ENCODE measurements around the gene BCAP29.
"Not testable (repeated sequence)": the region's sequence is repeated elsewhere in the genome, so short reads cannot be mapped to it uniquely, and the experiment has no call there.

BCAP29 gene

DNA sequence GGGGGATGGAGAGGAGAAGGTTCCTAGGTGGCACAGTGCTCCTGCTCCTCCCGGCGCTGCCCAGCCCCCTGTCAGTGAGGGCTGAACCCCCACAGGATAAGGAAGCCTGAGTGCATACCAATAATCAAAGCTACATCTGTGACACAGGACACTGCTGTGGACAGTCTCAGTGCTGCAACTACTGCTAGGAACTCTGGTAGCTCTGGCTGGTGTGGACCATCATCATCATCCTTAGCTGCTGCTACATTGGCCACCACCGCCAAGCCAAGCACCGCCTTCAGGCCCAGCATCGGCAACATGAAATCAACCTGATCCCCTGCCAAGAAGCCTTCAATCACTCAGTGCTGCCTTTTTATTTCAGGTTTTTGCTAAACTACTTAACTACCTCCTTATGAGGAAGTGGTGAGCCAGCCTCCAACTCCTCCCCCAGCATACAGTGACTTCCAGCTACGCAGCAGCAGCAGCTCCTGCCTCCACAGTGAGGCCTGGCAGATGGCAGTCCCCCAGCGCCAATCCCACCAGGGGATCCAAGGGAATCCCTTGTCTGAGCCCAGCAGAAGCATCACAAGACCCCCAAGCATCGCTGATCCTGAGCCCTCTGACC lies 48.5 kb downstream of the BCAP29 start:
- peak; percentile 81 for DNase-seq

DNA sequence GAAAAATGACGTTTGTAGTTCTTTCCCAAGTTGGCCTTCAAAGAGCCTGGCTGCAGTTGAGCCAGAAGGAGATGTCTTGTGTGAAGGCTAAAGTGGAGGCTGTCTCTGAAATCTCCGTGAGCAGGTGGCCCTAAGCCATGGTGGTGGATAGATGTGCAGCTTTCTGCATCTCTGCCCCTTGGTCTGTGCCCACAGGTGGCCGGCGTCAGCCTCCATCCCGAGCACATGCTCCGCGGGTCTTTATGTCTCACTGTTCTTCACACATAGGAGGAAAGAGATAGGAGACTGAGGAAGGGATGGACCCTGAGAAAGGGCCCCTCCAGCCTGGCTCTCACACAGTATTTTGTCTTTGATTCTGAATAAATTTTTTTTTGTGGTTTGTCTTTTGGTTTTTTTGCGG lies 50.3 kb downstream of the BCAP29 start:
- no peak for DNase-seq

DNA sequence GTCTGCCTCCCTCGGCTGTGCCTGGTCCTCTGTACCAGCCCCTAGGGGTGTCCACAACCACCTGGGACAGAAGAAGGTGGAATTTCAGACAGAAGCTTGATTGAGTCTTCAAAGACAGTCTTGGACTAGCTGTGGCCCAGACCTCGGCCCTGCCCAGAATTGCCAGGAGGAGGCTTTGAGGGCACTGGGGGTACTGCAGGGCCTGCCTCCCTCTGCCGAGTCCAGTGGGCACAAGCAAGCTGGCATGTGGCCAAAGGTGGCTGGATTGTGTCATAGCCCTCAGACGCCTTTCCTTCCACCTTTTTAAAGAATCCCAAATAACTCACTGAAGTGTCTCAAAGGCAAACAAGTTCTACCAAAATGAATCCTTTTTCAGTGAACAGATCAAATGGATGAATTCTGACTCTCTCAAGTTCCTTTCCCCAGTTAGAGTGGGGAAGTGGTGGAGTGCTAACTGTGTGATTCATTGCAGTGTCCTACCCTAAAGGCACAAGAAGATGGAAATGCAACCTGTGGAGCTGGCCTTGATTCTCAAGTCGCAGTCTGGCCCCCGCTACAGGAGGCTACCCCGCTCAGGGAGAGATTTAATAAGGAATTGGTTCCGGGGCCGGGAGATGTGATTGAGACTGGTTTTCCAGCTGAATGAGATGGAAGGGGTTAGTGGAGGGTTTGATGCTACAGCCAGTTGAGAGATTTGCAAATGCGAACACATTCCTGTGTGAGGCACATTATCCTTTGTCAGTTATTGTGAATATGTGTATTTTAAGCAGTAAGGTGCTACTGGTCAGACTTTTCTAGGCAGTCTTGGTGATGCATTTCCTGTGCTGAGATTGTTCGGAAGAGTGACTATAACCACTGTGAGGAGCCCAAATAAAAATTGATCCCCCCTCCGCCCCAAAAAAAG lies 51.8 kb downstream of the BCAP29 start:
- DNase-seq, result no peak

DNA sequence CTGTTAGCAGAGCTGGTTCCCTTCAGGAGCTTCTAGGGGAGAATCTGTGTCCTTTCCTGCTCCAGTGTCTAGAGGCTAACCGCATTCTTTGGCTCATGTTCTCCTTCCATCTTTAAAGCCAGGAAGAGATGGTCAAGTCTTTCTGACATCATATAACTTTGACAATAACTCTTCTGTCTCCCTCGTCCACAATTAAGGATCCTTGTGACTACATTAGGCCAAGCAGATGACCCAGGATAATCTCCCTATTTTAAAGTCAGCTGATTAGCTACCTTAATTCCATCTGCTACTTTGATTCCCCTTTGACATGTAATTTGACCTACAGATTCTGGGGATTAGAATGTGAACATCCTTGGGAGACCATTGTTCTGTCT lies 52.4 kb downstream of the BCAP29 start:
- no peak for DNase-seq

DNA sequence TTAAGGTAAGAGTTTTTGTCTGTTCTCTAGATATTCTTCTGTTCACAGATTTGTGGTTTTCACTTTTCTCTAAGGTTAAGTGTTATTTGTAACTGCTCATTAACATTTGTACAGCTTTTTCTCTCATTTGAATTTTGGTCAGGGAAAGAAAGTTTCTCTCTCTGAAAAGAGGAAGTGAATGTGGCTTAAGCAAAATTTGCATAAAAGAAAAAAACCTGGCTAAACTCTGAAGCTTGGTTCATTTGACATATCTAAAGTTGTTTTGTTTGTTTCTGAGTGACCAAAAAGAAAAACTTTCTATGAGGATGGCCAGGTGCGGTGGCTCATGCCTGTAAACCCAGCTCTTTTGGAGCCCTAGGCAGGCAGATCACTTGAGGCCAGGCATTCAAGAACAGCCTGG lies 58.5 kb downstream of the BCAP29 start:
- peak; percentile 78 for DNase-seq

DNA sequence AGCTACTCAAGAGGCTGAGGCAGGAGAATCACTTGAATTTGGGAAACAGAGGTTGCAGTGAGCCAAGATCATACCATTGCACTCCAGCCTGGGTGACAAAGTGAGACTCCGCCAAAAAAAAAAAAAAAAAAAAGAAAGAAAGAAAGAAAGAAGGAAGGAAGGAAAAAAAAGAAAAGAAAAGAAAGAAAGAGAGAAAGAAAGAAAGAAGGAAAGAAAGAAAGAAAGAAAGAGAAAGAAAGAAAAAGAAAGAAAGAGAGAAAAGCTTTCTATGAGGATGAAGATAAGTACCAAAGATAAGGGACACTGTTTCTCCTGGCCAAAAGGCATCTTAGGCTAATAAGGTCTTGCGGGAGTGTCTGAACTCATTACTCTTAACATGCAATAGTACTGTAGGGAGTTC lies 59.0 kb downstream of the BCAP29 start:
- not testable (repeated sequence) for DNase-seq

DNA sequence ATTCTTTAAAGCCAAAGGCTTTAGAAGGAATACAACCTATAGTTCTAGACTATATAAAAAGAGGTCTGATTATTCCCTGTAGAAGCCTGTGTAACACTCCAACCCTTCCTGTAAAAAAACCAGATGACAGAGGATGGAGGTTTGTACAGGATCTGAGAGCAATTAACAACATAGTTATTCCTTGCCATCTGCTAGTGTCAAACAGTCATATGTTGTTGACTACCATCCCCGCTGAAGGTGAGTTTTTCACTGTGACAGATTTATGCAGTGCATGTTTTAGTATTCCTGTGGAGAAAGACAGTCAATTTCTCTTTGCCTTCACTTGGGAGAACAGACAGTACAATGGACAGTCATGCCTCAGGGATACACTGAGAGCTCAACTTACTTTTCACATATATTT lies 61.6 kb downstream of the BCAP29 start:
- no peak for DNase-seq

DNA sequence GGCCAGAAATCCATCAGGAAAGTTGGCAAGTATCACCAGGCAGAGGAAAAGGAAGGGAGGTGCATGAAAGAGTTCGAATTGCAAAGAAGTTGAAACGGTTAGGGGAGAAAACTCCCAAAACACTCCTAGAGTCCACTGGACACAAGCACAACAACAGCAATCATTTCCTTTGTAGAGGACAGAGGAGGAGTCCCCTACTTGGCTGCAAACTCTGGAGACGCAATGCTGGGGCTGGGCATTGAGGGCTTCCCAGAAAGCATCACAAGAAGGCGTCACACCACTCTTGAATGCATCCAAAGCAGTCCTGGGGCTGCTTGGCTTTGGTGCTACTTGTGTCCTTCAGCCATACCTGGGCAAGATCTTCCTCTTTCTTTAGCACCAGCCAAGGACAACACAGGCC lies 62.5 kb downstream of the BCAP29 start:
- no peak for DNase-seq

DNA sequence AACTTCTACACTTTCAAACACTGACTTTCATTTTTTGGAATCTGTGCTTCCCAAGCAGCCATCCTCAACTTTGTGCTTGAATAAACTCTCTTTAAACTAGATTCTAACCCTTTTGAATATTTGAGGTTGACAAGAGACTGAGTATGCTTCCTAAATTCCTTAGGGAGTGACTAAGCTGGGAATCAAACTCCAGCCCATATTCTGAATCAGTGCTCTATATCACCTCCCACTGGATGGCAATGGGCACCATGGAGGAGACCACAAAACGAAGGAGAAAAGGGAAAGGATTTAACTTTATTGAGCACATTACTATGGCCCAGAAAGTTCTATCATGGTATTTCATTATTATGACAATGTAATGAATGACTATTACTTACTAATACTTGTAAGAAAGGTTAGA lies 63.4 kb downstream of the BCAP29 start:
- no peak for DNase-seq

DNA sequence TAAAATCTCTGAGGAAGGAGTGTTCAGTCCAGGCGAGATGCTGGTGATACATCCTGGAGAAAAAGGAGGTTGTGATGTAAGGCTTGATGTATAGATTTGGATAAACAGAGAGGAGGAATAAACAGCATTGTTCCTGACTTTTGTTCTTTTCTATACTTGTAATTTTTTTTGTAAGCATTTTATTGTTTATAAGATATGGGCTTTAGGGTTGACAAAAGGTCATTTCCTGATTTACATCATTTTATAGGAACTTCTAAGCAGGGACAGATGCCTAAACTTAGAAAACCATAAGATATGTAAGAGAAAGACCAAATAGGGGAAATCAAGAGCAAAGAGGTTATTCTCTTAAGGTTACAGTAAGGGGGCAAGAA lies 63.9 kb downstream of the BCAP29 start:
- DNase-seq, result no peak

DNA sequence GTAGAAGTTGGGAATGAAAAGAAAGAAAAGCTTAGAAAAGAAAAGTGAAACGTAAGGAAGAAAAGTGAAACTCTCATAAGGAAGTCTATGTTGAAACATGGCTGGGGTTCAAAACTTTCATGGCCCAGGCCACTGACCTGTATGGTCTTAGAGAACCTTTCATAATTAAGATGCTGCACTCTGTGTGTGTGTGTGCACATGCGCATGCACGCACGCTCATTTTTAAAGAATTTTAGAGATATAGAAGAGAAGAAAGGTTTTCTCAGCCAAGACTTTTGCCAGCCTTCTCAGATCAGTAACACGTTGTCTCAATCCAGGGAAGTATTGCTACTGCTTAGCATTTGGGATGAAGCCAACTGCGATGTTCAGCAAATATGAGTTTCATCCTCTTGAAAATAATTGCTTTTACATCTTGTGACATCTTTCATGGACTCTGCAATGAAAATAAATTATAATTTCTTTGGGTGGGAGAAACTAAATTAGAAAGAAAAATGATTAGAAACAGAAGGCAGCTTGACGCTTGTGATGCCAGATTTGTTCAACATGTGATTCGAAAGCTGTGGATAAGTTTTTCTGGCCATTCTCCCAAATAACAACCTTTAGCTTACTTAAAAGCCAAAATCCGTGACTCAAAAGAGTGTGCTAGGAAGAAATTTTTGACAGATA lies 64.4 kb downstream of the BCAP29 start:
- DNase-seq, result peak; percentile 68

DNA sequence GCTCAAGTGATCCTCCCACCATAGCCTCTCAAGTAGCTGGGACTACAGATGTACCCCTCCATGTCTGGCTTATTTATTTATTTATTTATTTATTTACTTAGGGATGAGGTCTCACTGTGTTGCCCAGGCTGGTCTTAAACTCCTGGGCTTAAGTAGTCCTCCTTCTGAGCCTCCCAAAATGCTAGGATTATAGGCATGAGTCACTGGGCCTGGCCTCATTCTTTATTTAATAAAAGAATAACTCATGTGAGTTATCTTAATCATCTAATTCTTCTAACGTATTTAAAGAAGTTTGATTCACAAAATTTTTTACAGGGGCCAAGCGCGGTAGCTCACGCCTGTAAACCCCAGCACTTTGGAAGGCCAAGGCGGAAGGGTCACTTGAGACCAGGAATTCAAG lies 72.6 kb downstream of the BCAP29 start:
- DNase-seq, result no peak

DNA sequence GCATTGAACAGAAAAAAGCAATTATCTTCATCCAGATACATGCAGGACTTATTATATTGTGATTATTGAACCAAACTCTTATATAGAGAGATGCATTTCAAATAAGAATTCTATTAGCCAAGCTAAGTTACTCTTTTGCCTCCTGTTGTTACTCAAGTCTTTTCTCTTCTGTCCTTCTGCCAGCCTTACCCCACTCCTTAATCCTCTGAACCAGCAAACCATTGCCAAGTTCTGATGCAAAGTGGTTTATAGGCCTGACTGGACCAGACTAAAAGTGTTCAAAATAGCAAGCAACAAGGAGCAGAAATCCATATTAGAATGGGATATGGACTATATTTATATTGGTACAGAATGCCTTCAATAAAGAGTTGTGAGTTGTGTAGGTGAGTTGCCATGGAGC lies 78.4 kb downstream of the BCAP29 start:
- DNase-seq, result no peak

DNA sequence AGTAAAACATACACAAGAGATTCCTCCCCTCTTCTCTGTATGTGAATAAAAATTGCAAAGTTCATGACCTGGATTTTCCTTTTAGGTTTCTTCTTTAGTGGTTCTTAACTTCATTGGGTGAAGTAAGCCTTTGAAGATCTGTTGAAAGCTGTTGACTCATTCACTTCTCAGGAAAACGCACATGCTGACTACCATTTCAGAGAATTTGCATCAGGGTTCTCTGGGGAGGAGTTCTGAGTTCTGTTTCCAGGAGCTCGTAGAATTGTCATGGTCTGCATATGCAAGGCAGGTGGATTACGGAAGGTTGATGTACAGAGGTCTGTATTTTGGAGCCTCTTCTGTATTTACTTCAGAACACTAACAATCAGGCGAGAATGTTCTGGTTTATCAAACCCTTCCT lies 79.6 kb downstream of the BCAP29 start:
- DNase-seq, result peak; percentile 81

DNA sequence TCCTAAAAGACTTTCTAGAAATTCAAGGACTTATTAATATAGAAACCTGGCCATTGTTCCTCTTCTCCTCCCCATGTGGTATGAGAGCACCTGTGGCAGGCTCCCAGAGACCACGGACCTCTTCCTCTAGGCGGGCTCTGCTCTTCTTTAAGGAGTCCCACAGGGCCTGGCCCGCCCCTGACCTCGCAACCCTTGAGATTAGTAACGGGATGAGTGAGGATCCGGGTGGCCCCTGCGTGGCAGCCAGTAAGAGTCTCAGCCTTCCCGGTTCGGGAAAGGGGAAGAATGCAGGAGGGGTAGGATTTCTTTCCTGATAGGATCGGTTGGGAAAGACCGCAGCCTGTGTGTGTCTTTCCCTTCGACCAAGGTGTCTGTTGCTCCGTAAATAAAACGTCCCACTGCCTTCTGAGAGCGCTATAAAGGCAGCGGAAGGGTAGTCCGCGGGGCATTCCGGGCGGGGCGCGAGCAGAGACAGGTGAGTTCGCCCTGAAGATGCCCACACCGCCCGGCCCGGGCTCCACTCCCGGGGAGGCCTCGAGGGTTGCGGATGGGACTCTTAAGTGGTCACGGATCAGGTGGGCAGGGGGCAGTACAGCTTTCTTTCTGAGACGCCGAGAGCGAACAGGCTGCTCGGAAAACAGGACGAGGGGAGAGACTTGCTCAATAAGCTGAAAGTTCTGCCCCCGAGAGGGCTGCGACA lies 80.5 kb downstream of the BCAP29 start, which contains the start of gene SLC26A4:
Gene SLC26A4, plus strand, starts transcription at position 448 of the 700 bp plus-strand sequence. CDS start 814 bp downstream, outside the sequence.
- DNase-seq, result peak; percentile 35

DNA sequence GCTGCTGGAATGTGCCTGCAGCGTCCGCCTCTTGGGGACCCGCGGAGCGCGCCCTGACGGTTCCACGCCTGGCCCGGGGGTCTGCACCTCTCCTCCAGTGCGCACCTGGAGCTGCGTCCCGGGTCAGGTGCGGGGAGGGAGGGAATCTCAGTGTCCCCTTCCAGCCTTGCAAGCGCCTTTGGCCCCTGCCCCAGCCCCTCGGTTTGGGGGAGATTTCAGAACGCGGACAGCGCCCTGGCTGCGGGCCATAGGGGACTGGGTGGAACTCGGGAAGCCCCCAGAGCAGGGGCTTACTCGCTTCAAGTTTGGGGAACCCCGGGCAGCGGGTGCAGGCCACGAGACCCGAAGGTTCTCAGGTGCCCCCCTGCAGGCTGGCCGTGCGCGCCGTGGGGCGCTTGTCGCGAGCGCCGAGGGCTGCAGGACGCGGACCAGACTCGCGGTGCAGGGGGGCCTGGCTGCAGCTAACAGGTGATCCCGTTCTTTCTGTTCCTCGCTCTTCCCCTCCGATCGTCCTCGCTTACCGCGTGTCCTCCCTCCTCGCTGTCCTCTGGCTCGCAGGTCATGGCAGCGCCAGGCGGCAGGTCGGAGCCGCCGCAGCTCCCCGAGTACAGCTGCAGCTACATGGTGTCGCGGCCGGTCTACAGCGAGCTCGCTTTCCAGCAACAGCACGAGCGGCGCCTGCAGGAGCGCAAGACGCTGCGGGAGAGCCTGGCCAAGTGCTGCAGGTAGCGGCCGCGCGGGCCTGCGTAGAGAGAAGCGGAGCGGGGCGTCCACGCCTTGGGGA lies 81.2 kb downstream of the BCAP29 start:
- no peak for DNase-seq

DNA sequence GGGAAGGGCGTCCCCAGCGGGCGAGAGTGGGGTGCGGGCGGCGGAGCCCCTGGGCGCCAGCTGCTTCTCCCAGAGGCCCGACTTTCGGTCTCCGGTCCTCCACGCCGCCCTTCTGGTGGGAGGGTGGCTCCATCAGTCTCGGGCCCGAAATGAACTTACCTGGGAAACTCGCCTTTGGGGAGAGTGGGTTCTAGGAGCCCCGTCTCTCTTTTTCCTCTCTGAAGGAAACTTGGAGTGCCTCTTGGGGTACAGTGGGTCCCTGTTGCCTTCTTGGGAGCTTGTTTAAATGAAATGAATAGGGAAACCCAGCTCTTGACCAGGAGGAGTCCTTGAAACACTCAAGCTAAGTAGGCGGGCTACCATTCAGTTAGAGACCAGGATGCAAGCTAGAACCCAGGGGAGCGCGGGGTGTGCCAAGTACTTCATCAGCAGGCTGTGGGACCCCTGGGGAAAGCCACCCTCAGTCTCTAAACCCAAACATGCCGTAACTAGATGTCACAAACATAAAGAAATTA lies 81.9 kb downstream of the BCAP29 start:
- DNase-seq, result no peak

DNA sequence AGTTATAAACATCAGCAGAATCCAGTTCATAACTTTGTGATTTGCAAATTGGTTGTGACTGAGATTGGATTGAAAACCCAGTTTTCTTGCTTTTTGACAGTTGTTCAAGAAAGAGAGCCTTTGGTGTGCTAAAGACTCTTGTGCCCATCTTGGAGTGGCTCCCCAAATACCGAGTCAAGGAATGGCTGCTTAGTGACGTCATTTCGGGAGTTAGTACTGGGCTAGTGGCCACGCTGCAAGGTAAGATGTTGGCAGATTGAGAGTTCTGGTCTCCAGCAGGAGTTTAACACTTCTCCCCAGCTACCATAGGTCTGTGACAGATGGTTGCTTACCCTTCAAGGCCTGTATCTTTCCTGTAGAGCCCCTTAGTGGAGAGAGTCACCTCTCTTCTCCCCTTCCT lies 83.2 kb downstream of the BCAP29 start:
- no peak for DNase-seq

DNA sequence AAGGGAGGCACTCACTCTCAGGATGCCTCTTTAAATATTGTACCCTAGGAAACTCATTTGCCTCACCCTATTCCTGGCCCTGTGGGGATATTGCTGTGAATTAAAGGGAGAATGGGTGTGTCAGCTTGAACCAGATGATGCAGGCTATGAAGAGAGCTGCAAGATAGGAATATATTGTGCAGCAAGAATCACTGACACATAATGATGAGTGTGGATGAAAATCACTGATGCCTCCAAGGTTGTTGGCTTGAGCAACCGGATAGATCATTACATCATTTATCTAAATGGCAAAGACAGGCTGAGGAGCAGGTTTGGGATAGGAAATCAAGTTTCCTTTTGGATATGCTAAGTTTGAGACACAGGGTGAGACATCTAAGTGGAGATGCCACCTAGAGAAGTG lies 86.7 kb downstream of the BCAP29 start:
- no peak for DNase-seq

DNA sequence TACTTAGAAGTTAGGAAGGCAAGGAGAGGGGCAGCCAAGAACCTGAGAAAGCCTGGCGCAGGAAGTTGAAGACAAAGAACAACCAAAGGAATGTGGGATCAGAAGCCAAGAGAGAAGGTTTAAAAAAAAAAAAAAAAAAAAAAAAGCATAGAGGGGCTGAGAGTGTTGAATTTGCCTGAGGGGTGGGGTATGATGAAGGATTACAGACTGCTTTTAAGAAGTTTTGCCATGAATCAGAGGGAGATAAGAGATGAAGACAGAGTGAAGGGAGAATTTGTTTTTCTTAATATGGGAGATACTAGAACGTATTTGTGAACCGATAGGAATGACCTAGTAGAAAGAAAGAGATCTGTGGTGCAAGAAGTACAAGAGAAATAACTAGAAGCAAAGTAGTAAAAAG lies 87.3 kb downstream of the BCAP29 start:
- DNase-seq, result no peak

DNA sequence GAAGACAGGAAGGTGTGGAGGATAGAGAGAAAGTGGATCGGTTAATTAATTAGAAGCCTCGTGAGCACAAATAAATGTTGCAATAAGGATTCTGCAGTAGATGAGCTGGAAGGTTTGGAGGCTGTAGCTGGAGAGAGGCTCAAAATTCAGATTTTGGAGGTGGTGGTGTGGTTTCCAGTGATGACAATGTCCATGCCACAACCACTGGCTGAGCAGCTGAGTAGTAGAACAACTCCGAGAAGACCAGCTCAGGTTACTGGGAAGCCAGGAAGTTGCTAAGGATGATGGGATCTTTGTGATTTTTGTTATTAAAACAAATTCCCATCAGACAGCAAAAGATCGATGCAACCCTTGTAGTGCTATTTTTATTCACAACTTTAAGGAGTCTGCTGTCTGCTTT lies 88.2 kb downstream of the BCAP29 start:
- DNase-seq, result no peak

Data from MV-4-11 (cell line).